COR-L47 (cell line): ENCODE results near the gene TARS2.

Experiments used
- DNase-seq: peaks from one replicate; lab custom pipeline; 2025; lab: John Stamatoyannopoulos, UW

Gene TARS2

GRCh38 chr1:150536836-150537731 lies 49.9 kb downstream of the TARS2 start:
- DNase-seq, result no peak

GRCh38 chr1:150537732-150538684 lies 50.8 kb downstream of the TARS2 start:
- DNase-seq, result no peak

- DNase-seq, result peak; percentile 81
These were observed 56.4 kb downstream of the TARS2 start for GRCh38 chr1:150543500-150544143.

- DNase-seq, result peak; percentile 60
These were observed 57.0 kb downstream of the TARS2 start for GRCh38 chr1:150544204-150544603.

- no peak for DNase-seq
These were observed 58.3 kb downstream of the TARS2 start for GRCh38 chr1:150545486-150546032.

- no peak for DNase-seq
These were observed 59.2 kb downstream of the TARS2 start for GRCh38 chr1:150546294-150546937.

- DNase-seq, result no peak
These were observed 61.1 kb downstream of the TARS2 start for GRCh38 chr1:150548324-150548631.

- DNase-seq, result peak; percentile 41
These were observed 61.6 kb downstream of the TARS2 start, which contains the start of gene ADAMTSL4 for GRCh38 chr1:150548632-150549495. ADAMTSL4 (plus strand) TSS chr1:150549408; CDS start chr1:150552289, 2,881 bp downstream.

- DNase-seq, result no peak
These were observed 62.4 kb downstream of the TARS2 start for GRCh38 chr1:150549496-150550221.

GRCh38 chr1:150550222-150551050 lies 63.2 kb downstream of the TARS2 start:
- DNase-seq, result no peak

GRCh38 chr1:150551051-150551783 lies 64.0 kb downstream of the TARS2 start:
- no peak for DNase-seq

GRCh38 chr1:150551784-150552127 lies 64.5 kb downstream of the TARS2 start:
- DNase-seq, result no peak

GRCh38 chr1:150552128-150552910 lies 65.1 kb downstream of the TARS2 start:
- DNase-seq, result no peak

GRCh38 chr1:150552911-150553289 lies 65.7 kb downstream of the TARS2 start:
- no peak for DNase-seq

GRCh38 chr1:150553392-150554085 lies 66.3 kb downstream of the TARS2 start:
- DNase-seq, result no peak

GRCh38 chr1:150554086-150554452 lies 66.8 kb downstream of the TARS2 start:
- DNase-seq, result no peak
